SKM-1 (cell line): ENCODE results near the gene USP48.

ENCODE experiments used
- DNase-seq: peaks from one replicate; lab custom pipeline; 2025; ENCODE audit not compliant: unreplicated experiment; lab: John Stamatoyannopoulos, UW

USP48 gene

DNA sequence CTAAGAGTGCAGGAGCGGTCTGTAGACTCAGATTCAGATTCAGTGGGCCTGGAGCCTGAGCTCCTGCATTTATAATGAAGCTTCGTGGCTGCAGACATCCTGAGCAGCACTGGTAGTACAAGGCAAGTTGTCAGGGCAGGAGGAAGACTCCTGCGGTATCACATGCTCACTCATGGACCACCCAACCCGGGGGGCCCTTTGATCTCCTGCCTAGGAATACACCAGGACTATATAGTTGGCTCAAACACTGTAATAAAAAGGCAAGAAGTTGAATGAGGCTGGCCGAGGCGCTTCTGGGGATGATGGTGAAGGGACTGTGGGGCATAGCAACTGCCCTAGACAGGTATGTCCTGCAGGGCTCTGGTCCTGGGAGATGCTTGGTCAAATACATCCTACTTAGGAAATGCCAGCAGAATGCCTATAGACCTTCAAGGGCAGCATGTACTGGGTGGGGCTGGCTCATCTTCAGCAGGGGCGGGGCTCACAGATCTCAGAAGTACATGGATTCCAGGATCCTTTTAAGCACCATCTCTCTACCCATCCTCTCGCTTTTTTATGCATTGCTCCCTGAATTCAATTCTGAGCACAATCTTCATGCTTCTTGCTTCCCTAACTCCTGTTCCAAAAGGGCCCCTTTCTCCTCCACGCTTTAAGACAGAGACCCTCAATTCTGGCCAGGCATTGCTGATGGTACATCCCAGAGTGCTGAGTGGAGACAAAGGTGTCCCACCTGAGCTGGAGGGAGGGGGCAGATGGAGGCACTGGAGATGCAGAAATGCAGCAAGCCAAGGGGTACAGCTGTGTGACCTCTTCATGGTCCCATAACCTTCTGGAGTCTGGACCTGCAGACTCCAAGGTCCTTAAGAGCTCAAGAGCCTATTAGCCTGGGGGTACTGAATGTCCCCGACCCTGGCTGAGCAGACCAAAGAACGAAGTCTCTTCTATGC, 111.7 kb downstream of the USP48 start:
- no peak for DNase-seq

DNA sequence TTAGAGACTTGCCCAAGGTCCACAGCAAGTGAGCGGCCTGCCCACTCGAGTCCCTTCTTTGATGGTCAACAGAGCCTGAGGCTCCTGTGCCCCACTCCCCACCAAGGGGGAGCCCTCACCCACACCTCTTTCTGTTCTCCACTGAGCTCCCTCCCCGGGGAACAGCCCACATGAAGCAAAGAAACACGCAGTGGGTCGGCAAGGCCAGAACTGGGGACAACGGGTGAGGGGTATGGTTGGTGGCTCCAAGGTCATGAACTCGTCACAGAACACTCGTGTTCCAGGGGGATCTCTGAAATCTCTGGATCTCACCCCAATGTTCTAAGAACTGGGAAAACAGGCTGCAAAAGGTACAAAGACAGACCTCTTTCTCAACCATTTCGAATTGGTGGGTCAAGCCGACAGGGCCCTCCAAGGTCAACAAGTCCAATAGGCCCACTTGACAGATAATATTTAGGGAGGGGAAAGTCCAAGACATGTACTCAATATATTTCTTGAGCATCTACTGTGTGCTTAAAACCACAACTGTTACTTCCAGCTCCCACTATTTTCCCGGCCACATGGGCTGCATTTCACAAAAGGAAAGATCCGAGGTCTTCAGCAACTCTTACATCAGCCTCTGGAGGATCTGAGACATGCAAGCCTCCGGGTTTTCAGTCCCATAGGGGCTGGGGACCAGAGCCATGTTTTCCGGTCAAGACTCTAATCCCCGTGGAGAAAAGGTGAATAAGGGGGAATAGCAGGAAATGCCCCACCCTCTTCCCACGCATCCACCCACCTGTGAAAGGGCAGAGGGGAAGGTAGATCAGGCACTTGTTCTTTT, 112.7 kb downstream of the USP48 start:
- DNase-seq, result no peak

DNA sequence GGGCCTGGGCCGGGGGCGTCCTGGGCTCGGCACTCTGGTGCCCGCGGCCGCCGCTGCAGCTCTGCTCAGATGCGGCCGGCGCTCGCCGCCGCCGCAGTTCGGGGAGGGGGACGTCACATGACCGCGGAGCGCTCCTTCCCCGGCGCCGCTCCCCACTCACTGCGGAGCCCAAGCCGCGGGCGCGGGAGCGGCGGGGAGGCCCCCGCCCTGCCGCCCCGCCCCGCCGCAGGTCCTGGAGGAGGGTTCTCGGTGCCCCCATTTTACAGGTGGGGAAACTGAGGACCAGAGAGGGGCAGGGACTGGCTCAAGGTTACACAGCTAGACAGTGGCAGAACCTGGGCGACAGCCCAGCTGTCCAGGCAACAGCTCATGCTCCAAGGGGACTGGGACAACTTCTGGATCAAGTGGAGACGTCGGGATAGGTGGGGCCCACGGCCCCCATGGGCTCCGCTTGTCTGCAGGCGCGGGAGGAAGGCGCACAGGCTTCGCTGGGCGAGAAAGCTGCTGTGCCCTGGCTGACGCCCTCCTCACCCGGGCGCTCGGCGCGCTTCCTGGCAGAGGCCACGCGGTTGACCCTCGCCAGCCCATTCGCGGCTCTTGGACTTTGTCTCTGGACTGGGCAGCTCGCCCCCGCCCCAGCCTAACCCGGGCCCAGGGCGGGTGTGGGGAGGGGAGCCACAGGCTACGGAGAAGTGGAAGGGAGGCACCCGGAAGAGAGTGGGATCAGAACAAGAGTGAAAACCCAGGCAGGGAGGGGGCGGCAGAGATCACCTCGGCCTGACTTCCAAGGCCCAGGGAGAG, 113.5 kb downstream of the USP48 start, which contains the start of gene RAP1GAP:
Gene RAP1GAP (minus strand): TSS at position 100 of the 801 bp plus-strand sequence. CDS start 49,325 bp downstream, outside the sequence.
- no peak for DNase-seq

DNA sequence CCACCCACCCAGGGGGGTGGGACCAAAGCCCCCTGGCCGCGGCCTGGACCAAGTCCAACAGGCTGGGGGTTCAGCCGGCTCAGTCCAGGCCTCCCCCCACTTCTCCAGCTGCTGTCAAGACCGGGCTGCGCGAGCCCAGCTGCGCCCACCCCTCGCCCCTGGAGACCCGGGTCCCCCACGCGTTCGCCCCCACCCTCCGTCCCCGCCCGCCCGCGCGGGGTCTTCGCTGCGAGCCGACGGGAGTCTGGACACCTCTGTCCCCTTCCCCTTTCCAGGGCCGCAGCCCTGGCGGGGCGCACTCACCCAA, 114.0 kb downstream of the USP48 start:
- no peak for DNase-seq

DNA sequence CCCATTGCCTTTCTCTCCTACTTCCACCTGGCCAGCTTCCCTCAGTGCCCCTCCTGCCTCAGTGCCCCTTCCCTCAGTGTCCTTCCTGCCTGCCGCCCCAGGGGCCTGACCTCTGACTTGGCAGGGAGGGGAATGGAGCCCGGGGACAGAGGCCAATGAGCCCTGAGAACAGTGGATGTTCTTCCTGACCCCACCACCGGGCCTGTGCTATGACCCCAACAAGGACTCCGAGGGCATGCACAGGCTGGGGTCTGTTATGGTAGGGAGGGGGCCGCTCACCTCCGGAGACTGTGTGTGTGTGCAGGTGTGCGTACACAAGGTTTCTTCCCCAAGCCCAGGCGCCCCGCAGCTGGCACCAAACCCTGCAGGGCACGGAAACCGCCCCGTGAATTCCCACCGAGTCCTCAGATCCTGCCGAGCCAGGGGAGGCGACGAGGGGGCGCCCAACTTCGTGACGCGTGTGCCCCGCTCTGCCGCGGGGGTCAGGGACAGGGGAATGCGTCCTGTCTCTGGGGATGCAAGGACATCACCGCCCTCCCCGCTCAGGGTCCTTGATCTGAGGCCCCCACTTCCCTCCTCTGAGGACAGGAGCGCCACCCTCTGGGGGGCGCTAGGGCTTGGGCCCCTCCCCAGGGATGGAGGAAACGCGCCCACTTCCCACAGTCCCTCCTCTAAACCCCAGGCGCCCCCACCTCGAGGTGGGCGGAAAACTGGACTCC, 114.6 kb downstream of the USP48 start:
- no peak for DNase-seq

DNA sequence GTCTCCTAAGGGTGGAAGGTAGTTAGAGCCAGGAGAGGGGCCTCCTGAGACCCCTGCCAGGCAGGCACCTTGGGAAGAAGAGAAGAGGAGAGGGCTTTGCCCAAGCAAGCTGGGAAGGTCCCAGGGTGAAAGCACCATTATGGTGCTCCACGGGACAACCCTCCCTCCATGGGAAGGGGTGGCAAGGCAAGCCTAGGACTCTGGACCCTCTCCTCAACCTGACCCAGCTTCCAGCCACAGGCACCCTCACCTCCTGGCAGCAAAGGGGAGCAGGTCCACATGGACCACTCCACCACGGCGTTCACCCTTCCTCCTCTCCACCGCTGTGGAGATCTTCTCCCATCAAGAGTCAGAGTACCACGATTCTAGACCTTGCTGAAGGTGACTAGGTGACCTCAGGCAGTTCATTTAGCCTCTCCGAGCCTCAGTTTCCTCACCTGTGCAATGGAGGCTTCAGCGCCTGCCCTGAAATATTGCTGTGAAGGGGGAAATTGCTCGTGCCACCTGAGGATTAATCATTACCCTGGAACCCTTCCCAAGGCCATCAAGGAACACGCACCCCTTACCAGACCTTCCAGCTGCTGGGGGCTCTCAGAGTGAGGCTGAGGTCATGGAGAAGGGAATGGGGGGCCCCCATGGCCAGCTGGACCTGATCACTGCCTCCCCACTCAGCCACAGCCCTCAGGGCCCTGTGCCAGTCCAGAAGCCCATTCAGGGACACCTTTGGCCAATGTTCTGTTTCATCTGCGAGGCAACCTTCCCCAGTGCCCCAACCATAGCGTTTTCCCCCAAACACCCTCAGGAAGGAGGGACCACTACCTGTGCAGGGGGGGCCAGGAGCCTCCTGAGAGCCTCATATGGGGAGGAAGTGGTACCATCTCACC, 115.4 kb downstream of the USP48 start:
- DNase-seq, result no peak

DNA sequence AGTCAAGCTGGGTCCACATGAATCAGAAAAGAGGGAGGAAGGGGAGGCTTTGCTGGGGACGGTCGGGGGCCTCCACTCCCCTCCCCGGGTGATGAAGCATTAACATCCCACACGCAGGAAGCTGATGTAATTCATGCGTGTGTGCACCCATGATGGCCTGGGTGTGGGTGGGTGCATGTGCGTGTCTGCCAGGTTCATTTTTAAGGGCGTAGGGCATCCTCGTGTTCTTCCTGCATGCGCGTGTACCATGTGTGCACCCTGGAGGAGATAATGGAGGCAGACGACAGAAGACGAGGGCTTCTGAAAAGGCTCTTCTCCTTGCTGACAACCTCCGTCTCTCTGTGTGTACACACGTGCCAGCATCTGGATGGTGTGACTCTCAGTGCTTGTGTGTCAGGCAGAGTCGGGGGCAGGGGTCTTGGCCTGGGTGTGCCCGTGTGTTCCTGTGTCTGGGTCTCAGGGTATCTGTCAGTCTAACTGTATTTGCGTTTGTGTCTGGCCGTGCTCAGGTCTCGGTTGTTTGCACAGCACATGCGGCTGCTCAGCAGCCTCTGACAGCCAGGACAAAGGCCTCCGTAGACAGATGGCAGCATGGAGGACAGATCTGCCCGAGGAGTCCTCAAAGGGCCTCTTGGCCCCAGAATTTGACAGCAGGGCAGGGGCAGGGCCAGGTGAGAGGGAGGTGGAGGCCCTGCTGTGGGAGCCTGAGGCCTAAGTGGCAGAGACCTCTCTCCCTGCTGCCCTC, 116.2 kb downstream of the USP48 start:
- no peak for DNase-seq

DNA sequence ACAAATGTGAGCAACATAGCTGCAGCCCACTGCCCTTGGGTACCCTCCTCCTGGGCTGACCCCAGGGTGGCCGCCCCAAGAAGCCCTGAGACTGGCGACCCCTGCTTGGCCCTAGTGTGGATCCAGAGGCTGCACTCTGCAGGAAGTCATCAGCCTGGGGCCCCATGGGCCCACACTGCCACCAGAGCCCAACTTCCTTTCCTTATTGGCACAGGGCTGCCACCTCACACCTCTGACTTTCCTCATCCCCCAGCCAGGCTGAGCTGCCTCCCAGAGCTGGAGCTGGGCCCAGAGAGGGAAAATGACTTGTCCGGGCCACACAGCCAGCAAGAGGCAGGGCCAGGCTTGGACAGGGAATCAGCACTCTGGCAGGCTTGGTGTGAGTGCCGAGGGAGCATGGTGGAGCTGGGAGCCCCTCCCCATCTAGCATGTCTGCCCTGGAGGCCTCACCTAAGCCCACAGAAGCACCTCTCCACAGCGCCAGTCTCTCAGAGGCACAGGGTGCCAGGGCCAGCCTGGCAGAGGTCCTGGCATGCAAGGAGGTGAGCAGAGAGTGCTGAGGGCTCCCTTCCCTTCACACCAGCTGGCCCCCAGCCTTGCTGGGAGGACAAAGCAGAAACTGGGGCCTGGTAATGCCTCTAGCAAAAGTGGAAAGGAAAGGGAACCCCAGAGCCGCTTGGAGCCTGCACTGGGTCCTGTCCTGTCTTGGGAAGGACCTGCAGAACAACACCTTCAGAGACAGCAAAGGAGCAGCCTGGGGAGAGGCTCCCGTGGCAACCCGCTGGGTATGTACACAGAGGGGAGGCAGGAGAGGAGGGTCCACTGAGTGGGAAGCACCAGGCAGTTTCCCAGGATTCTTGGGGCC, 117.0 kb downstream of the USP48 start:
- DNase-seq, result no peak

DNA sequence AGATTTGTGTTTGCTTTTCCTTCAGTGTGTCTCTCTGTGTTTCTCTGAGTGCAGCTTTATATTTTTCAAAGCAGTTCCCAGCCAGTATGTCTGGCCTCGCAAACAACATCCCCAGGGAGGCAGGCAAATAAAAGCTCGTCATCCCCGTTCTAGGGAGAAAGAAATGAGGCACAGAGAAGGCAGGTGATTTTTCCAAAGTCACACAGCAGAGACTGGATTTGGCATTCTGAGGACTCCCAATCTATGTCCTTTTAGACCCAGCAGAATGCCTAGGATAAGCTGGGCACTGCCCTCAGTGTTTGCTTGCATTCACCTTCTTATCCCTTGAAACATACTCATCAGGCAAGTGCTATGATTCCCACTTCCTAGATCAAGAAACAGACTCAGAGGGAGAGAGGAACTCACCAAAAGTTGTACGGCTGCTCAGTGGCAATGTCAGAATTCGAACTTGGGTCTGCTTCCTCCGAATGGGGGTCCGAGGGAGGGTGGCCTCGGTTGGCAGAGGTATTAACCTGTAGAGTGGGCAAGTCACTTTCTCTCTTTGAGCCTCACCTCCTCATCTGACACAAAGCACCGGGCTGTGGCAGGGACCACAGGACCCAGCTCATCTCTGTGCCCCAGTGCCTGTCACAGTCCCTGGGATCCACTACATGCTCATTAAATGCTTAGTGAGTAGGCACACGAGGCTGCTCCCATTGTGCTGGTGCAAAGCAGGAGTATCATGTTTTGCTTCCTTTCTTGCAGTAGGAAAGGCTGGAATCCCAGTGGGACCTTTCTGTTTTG, 118.0 kb downstream of the USP48 start:
- no peak for DNase-seq

DNA sequence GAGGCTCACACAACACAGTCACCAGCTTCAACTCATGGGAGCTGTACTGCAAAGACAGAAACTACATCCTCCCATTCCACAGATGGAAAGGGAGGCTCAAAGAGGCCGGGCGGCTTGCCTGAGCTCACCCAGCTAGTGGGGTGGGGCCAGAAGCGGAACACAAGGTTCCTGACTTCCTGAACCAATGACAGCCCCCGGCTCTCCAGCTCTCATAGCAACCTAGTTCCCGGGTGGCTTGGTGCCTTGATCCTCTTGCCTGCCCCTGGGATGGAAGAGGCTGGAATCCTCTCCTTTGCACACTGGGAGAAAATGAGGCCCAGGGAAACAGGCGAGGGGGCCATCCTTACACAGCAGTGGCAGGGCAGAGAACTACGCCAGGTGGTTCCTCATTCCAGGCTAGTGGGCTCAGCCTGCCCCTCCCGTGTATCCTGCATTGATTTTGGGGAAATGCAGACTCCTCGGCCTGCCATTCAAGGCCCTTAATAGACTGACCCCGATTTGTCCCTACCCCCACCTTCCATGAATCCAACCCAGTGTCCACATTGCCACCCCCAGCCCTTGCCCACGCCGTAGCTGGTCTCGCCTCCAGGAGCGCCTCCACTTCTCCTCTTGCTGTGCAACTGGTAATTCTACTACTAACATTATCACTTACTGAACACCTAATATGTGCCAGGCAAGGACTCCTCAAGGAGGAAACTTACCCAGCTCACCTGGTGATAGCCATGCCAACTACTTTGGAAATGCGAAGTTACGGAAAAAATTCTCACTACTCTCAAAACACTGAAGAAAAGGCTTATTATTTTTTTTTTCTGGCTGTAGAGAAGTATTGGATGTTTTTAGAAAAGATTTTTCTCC, 118.8 kb downstream of the USP48 start:
- no peak for DNase-seq

DNA sequence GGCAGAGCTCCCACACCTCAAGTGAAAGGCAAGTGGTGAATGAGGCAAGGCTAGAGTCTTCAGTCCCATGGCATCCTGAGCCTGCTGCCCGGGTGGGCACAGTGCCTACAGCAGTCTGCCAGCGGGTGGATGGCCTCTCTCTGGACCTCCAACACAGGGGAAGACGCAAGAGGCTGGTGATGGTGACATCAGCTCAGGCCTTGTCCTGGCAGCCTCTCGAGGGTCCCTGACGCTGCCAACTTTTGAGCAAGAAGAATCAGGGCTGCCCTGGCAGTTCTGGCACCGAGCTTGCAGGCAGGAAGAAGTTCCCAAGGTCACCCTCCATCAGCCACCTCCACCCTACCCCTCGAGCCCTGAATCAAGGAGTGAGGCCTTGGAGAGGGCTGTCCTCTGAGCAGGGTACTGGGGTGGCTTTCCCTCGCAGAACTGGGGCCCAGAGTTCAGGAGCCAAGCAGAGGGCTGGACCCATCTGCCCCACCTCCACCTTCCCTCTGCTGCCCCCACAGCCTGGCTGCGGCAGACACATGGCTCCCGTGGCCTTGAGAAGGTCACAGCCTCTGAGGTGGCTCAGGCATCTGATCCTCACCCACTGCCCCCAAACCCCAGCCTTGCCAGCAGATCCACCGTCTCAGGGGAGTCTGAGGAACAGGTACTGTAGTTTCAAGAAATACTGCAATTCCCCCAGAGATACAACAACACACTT, 119.5 kb downstream of the USP48 start:
- no peak for DNase-seq

DNA sequence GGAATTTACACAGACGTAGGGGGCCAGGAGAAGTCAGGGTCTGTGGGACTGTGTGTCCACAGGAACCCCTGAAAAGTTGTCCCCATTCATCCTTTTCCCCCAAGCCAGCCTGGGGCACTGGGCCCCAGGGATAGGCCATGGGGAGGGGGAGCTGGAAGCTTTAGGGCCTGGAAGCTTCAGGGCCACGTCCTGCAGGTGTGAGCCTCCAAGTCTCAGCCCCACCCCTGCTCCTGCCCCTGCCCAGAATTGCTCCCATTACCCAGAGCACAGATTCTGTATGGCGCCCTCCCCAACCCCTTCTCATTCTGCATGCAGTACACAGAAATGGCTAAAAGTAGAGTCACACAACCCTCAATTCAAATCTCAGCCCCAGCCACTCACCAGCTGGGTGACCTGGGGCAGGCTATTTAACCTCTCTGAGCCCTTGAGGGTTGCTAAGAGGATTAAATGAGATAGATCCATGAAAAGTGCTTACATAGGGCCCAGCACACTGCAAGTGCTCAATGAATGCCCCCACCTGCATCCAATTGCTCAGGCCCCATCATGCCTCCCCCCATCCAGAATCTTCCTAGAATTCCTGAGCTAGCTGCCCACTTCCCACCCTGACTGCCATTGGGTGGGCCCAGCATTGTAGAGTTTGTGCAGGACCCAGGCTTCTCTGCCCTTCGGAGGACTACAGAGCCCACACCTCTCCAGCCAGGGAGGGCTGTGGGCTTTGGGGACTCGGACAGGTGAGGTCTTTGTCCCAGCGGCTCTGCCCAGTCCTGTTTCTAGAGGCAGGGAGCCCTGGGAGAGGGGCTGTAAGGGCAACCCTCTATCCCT, 120.3 kb downstream of the USP48 start:
- DNase-seq, result no peak

DNA sequence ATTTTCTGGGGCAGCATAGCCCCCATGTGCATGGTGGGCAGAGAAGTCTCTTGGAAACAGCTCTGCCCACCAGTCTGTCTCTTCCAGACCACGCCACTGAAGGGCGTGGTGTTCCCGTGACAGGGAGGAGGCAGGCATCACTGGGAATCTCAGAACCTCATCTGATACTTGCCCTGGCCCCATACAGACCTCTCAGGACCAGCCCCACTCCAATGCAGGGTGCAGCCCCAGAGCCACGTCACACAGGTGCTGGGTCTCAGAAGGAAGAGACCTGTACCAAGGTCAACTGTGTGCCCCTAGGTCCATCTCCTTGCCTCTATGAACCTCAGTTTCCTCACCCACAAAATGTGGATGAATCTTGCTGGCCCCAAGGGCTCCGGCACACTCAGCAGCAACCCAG, 121.1 kb downstream of the USP48 start:
- no peak for DNase-seq

DNA sequence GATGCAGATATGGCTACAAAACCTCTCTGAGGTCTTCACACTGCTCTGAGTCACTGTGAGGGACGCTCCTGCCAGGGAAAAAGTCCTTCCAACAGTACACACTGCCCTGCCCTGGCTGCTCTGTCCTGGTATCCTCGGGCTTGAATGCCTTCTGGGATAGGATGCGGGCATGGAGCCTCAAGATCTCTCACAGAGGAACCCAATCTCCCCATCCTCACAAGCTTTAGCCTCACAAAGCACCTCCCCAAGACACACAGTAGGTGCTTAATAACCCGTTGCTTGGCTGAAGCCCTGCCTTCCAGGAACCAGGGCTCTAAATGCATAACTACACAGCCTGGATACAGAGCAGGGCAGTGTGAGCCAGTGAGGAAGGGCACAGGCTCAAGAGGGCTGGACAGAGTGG, 123.0 kb downstream of the USP48 start:
- no peak for DNase-seq
